Panc1 (cell line): Measurements from ENCODE around the gene LHX3. TPM values are rescaled to one million over a fixed set of nuclear protein-coding genes. Genes with fewer than 3 reads are reported as not detected.

ENCODE experiments used
- ATAC-seq: fragments of 200-7000 bp; cut with Tn5 transposase; 2 replicates; pipeline ENCODE4 v1.9.1; 2020; ENCODE audit warnings: mild to moderate bottlenecking, moderate library complexity
- BruUV-seq: library from RNA; stranded (reverse); fragments of 400-500 nt; replicated peaks from 2 replicates; lab custom pipeline; 2021; lab: Mats Ljungman, UMichigan
- CTCF ChIA-PET: fragments of 300-600 bp; sonication (Branson Sonifier 250); formaldehyde crosslinking; loops from one replicate; lab custom pipeline; 2022; ENCODE audit warnings: antibody characterized with exemption; lab: Charles Lee
- POLR2A ChIA-PET: fragments of 300-600 bp; sonication (Branson Sonifier 250); formaldehyde crosslinking; loops from one replicate; lab custom pipeline; 2022; ENCODE audit warnings: antibody characterized with exemption; lab: Charles Lee
- DNase-seq: peaks from one replicate; pipeline ENCODE4 v3.0.0-alpha.2; 2010; ENCODE audit warnings: low read depth, low spot score
- H3K27ac ChIP-seq: 2 replicates; pipeline ENCODE4 v1.5.1; 2011; ENCODE audit warnings: mild to moderate bottlenecking, low read length, inconsistent platforms
- H3K27me3 ChIP-seq: fragments of 200-500 bp; sonication (Bioruptor generic); 2 replicates; pipeline ENCODE4 v1.6.0; 2014; ENCODE audit warnings: low read length, inconsistent platforms; ENCODE audit not compliant: control insufficient read depth, insufficient read depth
- H3K36me3 ChIP-seq: fragments of 200-500 bp; sonication (Bioruptor generic); 2 replicates; pipeline ENCODE4 v1.5.1; 2014; ENCODE audit warnings: inconsistent platforms, mild to moderate bottlenecking, low read length, moderate library complexity; ENCODE audit not compliant: control insufficient read depth, insufficient read depth
- H3K4me1 ChIP-seq: 2 replicates; pipeline ENCODE4 v1.5.1; 2011; ENCODE audit warnings: inconsistent platforms, mild to moderate bottlenecking, low read length, moderate library complexity; ENCODE audit not compliant: control insufficient read depth, insufficient read depth
- H3K4me3 ChIP-seq, 2 experiments: 2 replicates each; pipeline ENCODE4 v1.5.1; 2011 to 2012; ENCODE audit warnings: low read depth in 2 of 2, low read length in 2 of 2, mild to moderate bottlenecking in 2 of 2, inconsistent platforms in 1 of 2, moderate library complexity in 1 of 2
- H3K9me3 ChIP-seq: fragments of 200-500 bp; sonication (Bioruptor generic); 2 replicates; pipeline ENCODE4 v1.5.1; 2014; ENCODE audit warnings: low read depth, mild to moderate bottlenecking, inconsistent platforms, low read length, moderate library complexity; ENCODE audit not compliant: control insufficient read depth, insufficient read depth
- CTCF ChIP-seq: fragments of 450-650 bp; IDR thresholded peaks from 2 replicates; pipeline ENCODE4 v1.5.1; 2017; ENCODE audit warnings: mild to moderate bottlenecking
- POLR2AphosphoS5 ChIP-seq: IDR thresholded peaks from 2 replicates; pipeline ENCODE4 v1.6.1; 2012; ENCODE audit warnings: mild to moderate bottlenecking, low read depth, low read length, moderate library complexity
- REST ChIP-seq, 2 experiments: IDR thresholded peaks; 2 replicates each; pipeline ENCODE4 v1.6.1; 2011 to 2012; ENCODE audit warnings: low read depth in 2 of 2, control low read depth in 1 of 2, low read length in 1 of 2, mild to moderate bottlenecking in 1 of 2, moderate library complexity in 1 of 2; ENCODE audit not compliant: insufficient read depth in 1 of 2
- SIN3A ChIP-seq: IDR thresholded peaks from 2 replicates; pipeline ENCODE4 v1.6.1; 2012; ENCODE audit warnings: low read depth, mild to moderate bottlenecking, low read length, moderate library complexity, borderline replicate concordance; ENCODE audit not compliant: insufficient read depth
- TCF7L2 ChIP-seq: IDR thresholded peaks from 2 replicates; pipeline ENCODE4 v1.6.1; 2011; ENCODE audit warnings: mild to moderate bottlenecking, low read depth, low read length, inconsistent platforms
- in situ Hi-C: cut with HindIII; loops from 2 replicates; pipeline ENCODE4 v1.10.0; 2016; ENCODE audit warnings: low sequenced_read_pairs, low pct_unique_long_range_greater_than_20kb
- intact Hi-C: fragments of 100-400 bp; cut with micrococcal nuclease; formaldehyde crosslinking; loops from one replicate; pipeline ENCODE4 v1.10.0; 2022; ENCODE audit not compliant: unreplicated experiment
- total RNA-seq: library from RNA; stranded (reverse); gene quantifications from one replicate; pipeline ENCODE4 v1.2.1, GENCODE V29; 2021; ENCODE audit not compliant: unreplicated experiment

Gene LHX3
- total RNA-seq, 1 experiment from 2014 or later = 0.13 TPM

- H3K27me3 ChIP-seq = no peaks in the 10 kb centered on the region
- H3K36me3 ChIP-seq = no peaks in the 10 kb centered on the region
- ATAC-seq = no peak
- in situ Hi-C loops (no loop called here), intact Hi-C loops (no loop called here)
- no peaks in the 10 kb centered on the region; the same call in 1 of the 2 replicates for H3K4me1 ChIP-seq
- POLR2A ChIA-PET = no interaction called here
- DNase-seq = no peak
- no peak overlapping the region for H3K27ac ChIP-seq
- no peak for TF ChIP-seq SIN3A
- TF ChIP-seq REST (IDR thresholded peaks at IDR 0.05; ENCODE audit: insufficient read depth in 1 of 2, low read depth in 2 of 2, low read length in 1 of 2) = no peak
- TF ChIP-seq POLR2AphosphoS5 = no peak
- TF ChIP-seq CTCF = no peak
- TF ChIP-seq TCF7L2 = no peak
- CTCF ChIA-PET = no interaction called here
- no TSS peak for BruUV-seq
- no peak overlapping the region for H3K4me3 ChIP-seq
- H3K9me3 ChIP-seq = no peaks in the 10 kb centered on the region
These were observed 23.0 kb downstream of the LHX3 start for GRCh38 chr9:136181784-136182419.

GRCh38 chr9:136180586-136180985 lies 24.3 kb downstream of the LHX3 start:
- ChIA-PET POLR2A (no interaction called here), CTCF (no interaction called here)
- BruUV-seq = no TSS peak
- Histone ChIP-seq H3K4me1 (no peaks in the 10 kb centered on the region; the same call in 1 of the 2 replicates), H3K36me3 (no peaks in the 10 kb centered on the region), H3K9me3 (no peaks in the 10 kb centered on the region), H3K27ac (no peak overlapping the region), H3K27me3 (no peaks in the 10 kb centered on the region), H3K4me3 (no peak overlapping the region)
- TF ChIP-seq TCF7L2 = no peak
- TF ChIP-seq SIN3A = no peak
- no peak for TF ChIP-seq REST (IDR thresholded peaks at IDR 0.05; ENCODE audit: insufficient read depth in 1 of 2, low read depth in 2 of 2, low read length in 1 of 2)
- TF ChIP-seq POLR2AphosphoS5 = no peak
- no peak for TF ChIP-seq CTCF
- in situ Hi-C loops = no loop called here
- DNase-seq (no peak), ATAC-seq (no peak)
- intact Hi-C loops = no loop called here
